HG03457 (cell line): ENCODE data around the gene FBXL5.

Source experiments
- ATAC-seq: cut with Tn5 transposase; IDR thresholded peaks from one replicate; pipeline ENCODE4 v1.9.1; 2021; ENCODE audit warnings: moderate number of reproducible peaks; ENCODE audit not compliant: unreplicated experiment

FBXL5 gene

GRCh38 chr4:15563871-15564270 lies 91.3 kb downstream of the FBXL5 start:
- ATAC-seq: no peak

- no peak for ATAC-seq
Observed at GRCh38 chr4:15562623-15563022, 92.5 kb downstream of the FBXL5 start.

- no peak for ATAC-seq
Observed at GRCh38 chr4:15562114-15562513, 93.0 kb downstream of the FBXL5 start.

GRCh38 chr4:15558561-15558960 lies 96.6 kb downstream of the FBXL5 start:
- ATAC-seq: no peak

GRCh38 chr4:15557786-15558550 lies 97.2 kb downstream of the FBXL5 start:
- ATAC-seq: no peak

GRCh38 chr4:15556511-15557092 lies 98.6 kb downstream of the FBXL5 start:
- ATAC-seq: no peak
